ENCODE data around the gene PSMA6. TPM values are rescaled to one million over a fixed set of nuclear protein-coding genes. Genes with fewer than 3 reads are reported as not detected.
A peak's percentile ranks its signal among the peaks of the same experiment; 100 is the strongest.

The PSMA6 gene
- total and polyA plus RNA-seq, 2 of the 13 experiments (the other 11 are each of a cell fraction or from before 2014, with no cell fraction given), result 525 to 1,109 TPM

- TF ChIP-seq ZBTB25 (CRISPR knock-in tag; IDR thresholded peaks at IDR 0.05), result peak; percentile 98
- TF ChIP-seq RFX5 (IDR thresholded peaks at IDR 0.05; ENCODE audit: low read depth, low read length), result peak; percentile 49; the same call in 1 of the 2 replicates
- TF ChIP-seq ZNF12 (CRISPR knock-in tag; IDR thresholded peaks at IDR 0.05), result peak; percentile 92
- TF ChIP-seq ARNT (IDR thresholded peaks at IDR 0.05), result no peak
- TF ChIP-seq ZNF326 (CRISPR knock-in tag; IDR thresholded peaks at IDR 0.05; ENCODE audit: borderline replicate concordance), result no peak; the same call in 1 of the 2 replicates
- TF ChIP-seq XBP1 (CRISPR knock-in tag; IDR thresholded peaks at IDR 0.05), result no peak
- TF ChIP-seq ZNF34 (CRISPR knock-in tag; IDR thresholded peaks at IDR 0.05; ENCODE audit: borderline replicate concordance), result peak; percentile 99
- no peak for TF ChIP-seq ZNF446 (CRISPR knock-in tag; IDR thresholded peaks at IDR 0.05)
- TF ChIP-seq CREM (IDR thresholded peaks at IDR 0.05), result peak; percentile 95
- no peak; the same call in 1 of the 2 replicates for TF ChIP-seq CREM (CRISPR knock-in tag; IDR thresholded peaks at IDR 0.05)
- TF ChIP-seq ISX (CRISPR knock-in tag; conservative IDR thresholded peaks at IDR 0.05), result no peak
- TF ChIP-seq NFAT5 (CRISPR knock-in tag; IDR thresholded peaks at IDR 0.05), result peak; percentile 100
- peak; percentile 99 for TF ChIP-seq ZNF761 (CRISPR knock-in tag; conservative IDR thresholded peaks at IDR 0.05)
- peak; percentile 92; the same call in 1 of the 2 replicates for TF ChIP-seq ZNF839 (CRISPR knock-in tag; IDR thresholded peaks at IDR 0.05; ENCODE audit: borderline replicate concordance)
- TF ChIP-seq KAT7 (CRISPR knock-in tag; IDR thresholded peaks at IDR 0.05; ENCODE audit: borderline replicate concordance), result peak; percentile 99
- peak; percentile 56 for TF ChIP-seq CTCF (CRISPR knock-in tag; IDR thresholded peaks at IDR 0.05)
- TF ChIP-seq CHD4 (IDR thresholded peaks at IDR 0.05; ENCODE audit: borderline replicate concordance, low read length), result peak; percentile 42; the same call in 1 of the 2 replicates
- peak; percentile 94 for TF ChIP-seq TEAD3 (CRISPR knock-in tag; optimal IDR thresholded peaks at IDR 0.05; ENCODE audit: borderline replicate concordance)
- peak; percentile 89 for TF ChIP-seq TAF1 (CRISPR knock-in tag; IDR thresholded peaks at IDR 0.05)
- peak; percentile 94 for TF ChIP-seq LBX2 (CRISPR knock-in tag; IDR thresholded peaks at IDR 0.05; ENCODE audit: borderline replicate concordance)
- peak; percentile 91 for TF ChIP-seq ZNF768 (CRISPR knock-in tag; IDR thresholded peaks at IDR 0.05)
- TF ChIP-seq ZNF138 (CRISPR knock-in tag; IDR thresholded peaks at IDR 0.05; ENCODE audit: low read depth), result no peak
- peak; percentile 41 for TF ChIP-seq ZNF883 (CRISPR knock-in tag; IDR thresholded peaks at IDR 0.05; ENCODE audit: not compliant biosample characterization)
Measured at GRCh38 chr14:35336494-35337268, 44.5 kb downstream of the PSMA6 start (continued).
